ENCODE data around the gene APBB2.

DNA sequence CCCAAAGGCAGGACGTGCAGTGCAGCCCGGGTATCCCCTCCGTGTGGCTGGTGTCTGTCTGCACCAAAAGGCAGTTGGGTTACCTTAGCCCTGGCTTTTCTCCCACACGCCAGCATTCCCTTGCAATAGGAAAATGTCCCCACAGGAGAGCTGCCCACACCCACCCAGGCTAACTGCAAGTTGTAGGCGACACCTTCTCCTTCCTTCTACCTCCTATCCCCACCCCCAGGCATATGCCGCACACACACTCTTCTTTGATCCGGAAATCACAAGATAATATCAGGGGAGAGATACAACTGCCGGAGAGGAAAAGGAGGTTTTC lies 444 bp upstream of the APBB2 start:
- TF ChIP-seq, protein P1, sequence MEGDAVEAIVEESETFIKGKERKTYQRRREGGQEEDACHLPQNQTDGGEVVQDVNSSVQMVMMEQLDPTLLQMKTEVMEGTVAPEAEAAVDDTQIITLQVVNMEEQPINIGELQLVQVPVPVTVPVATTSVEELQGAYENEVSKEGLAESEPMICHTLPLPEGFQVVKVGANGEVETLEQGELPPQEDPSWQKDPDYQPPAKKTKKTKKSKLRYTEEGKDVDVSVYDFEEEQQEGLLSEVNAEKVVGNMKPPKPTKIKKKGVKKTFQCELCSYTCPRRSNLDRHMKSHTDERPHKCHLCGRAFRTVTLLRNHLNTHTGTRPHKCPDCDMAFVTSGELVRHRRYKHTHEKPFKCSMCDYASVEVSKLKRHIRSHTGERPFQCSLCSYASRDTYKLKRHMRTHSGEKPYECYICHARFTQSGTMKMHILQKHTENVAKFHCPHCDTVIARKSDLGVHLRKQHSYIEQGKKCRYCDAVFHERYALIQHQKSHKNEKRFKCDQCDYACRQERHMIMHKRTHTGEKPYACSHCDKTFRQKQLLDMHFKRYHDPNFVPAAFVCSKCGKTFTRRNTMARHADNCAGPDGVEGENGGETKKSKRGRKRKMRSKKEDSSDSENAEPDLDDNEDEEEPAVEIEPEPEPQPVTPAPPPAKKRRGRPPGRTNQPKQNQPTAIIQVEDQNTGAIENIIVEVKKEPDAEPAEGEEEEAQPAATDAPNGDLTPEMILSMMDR (IDR thresholded peaks at IDR 0.05) = no peak
- TF ChIP-seq POLR2A (IDR thresholded peaks at IDR 0.05) = no peak
